HepG2 (cell line): ENCODE results near the gene SPACDR. TPM values are rescaled to one million over a fixed set of nuclear protein-coding genes. Genes with fewer than 3 reads are reported as not detected.

Experiments
- AKAP8 ChIP-seq: sonication (generic); formaldehyde crosslinking; IDR thresholded peaks from 2 replicates; pipeline ENCODE4 v1.5.1; 2020; ENCODE audit warnings: mild to moderate bottlenecking, missing genetic modification reagents
- BCL6 ChIP-seq: IDR thresholded peaks from 2 replicates; pipeline ENCODE4 v1.6.1; 2016; ENCODE audit warnings: missing genetic modification reagents, missing compliant biosample characterization
- FOSL1 ChIP-seq: sonication (generic); formaldehyde crosslinking; IDR thresholded peaks from 2 replicates; pipeline ENCODE4 v1.9.0; 2021; ENCODE audit warnings: missing genetic modification reagents, borderline replicate concordance
- IKZF4 ChIP-seq: sonication (generic); formaldehyde crosslinking; IDR thresholded peaks from 2 replicates; pipeline ENCODE4 v1.5.1; 2020; ENCODE audit warnings: borderline replicate concordance, mild to moderate bottlenecking, low read depth, missing genetic modification reagents; ENCODE audit errors: not compliant biosample characterization
- ISL2 ChIP-seq: sonication (generic); formaldehyde crosslinking; IDR thresholded peaks from 2 replicates; pipeline ENCODE4 v1.5.0; 2020; ENCODE audit warnings: missing genetic modification reagents
- NR2F1 ChIP-seq, 2 experiments: fragments of 450-650 bp in 1 of 2; formaldehyde crosslinking in 1 of 2; IDR thresholded peaks; 2 replicates each; pipeline versions ENCODE4 v1.5.0 to v1.6.1; 2016 to 2020; ENCODE audit warnings: mild to moderate bottlenecking in 1 of 2, missing compliant biosample characterization in 1 of 2, missing genetic modification reagents in 1 of 2, moderate library complexity in 1 of 2
- PBX3 ChIP-seq: sonication (generic); formaldehyde crosslinking; IDR thresholded peaks from 2 replicates; pipeline ENCODE4 v1.8.1; 2023; ENCODE audit warnings: missing genetic modification reagents, inconsistent platforms, borderline replicate concordance
- RAD51 ChIP-seq: fragments of 450-650 bp; IDR thresholded peaks from 2 replicates; pipeline ENCODE4 v1.6.1; 2016; ENCODE audit warnings: borderline replicate concordance
- SMARCC2 ChIP-seq: fragments of 450-650 bp; IDR thresholded peaks from 2 replicates; pipeline ENCODE4 v1.6.1; 2017; ENCODE audit warnings: antibody characterized with exemption, mild to moderate bottlenecking
- SOX6 ChIP-seq, 2 experiments: fragments of 450-650 bp in 1 of 2; sonication (generic) in 1 of 2; formaldehyde crosslinking in 1 of 2; IDR thresholded peaks; 2 replicates each; pipeline versions ENCODE4 v1.4.0 to v1.6.1; 2017 to 2020; ENCODE audit warnings: antibody characterized with exemption in 1 of 2, mild to moderate bottlenecking in 1 of 2, missing genetic modification reagents in 1 of 2
- STAT5B ChIP-seq: sonication (generic); formaldehyde crosslinking; IDR thresholded peaks from 2 replicates; pipeline ENCODE4 v1.4.0; 2020; ENCODE audit warnings: missing genetic modification reagents
- TERF1 ChIP-seq: sonication (generic); formaldehyde crosslinking; IDR thresholded peaks from 2 replicates; pipeline ENCODE4 v1.8.0; 2022; ENCODE audit warnings: mild to moderate bottlenecking, missing genetic modification reagents, moderate library complexity
- XRCC5 ChIP-seq: fragments of 200-400 bp; formaldehyde crosslinking; optimal IDR thresholded peaks from 2 replicates; pipeline ENCODE3; 2017; ENCODE audit warnings: mild to moderate bottlenecking, low read length
- ZMAT5 ChIP-seq: sonication (generic); formaldehyde crosslinking; IDR thresholded peaks from 2 replicates; pipeline ENCODE4 v1.5.0; 2020; ENCODE audit warnings: mild to moderate bottlenecking, low read depth, missing genetic modification reagents, borderline replicate concordance
- ZNF205 ChIP-seq: IDR thresholded peaks from 2 replicates; pipeline ENCODE4 v1.6.1; 2018; ENCODE audit warnings: missing biosample characterization, missing genetic modification reagents
- ZNF503 ChIP-seq: sonication (generic); formaldehyde crosslinking; IDR thresholded peaks from 2 replicates; pipeline ENCODE4 v1.4.0; 2020; ENCODE audit warnings: missing genetic modification reagents
- ZNF513 ChIP-seq: sonication (generic); formaldehyde crosslinking; conservative IDR thresholded peaks from 2 replicates; pipeline ENCODE4 v1.5.0; 2020; ENCODE audit warnings: missing genetic modification reagents
- ZNF709 ChIP-seq: sonication (generic); formaldehyde crosslinking; IDR thresholded peaks from 2 replicates; pipeline ENCODE4 v1.5.0; 2020; ENCODE audit warnings: mild to moderate bottlenecking, missing genetic modification reagents
- ZNF772 ChIP-seq: sonication (generic); formaldehyde crosslinking; IDR thresholded peaks from 2 replicates; pipeline ENCODE4 v1.5.0; 2020; ENCODE audit warnings: mild to moderate bottlenecking, missing genetic modification reagents
- ZSCAN25 ChIP-seq: sonication (generic); formaldehyde crosslinking; IDR thresholded peaks from 2 replicates; pipeline ENCODE4 v1.8.0; 2022; ENCODE audit warnings: mild to moderate bottlenecking, missing genetic modification reagents
- polyA plus RNA-seq, 8 experiments: library from polyadenylated mRNA; depleted of rRNA in 3 of 8; stranded (reverse) in 7 of 8; unstranded in 1 of 8; fragments of >200 nt; fragmentation: Illumina TruSeq in 4 of 8; extraction: Trizol in 4 of 8; gene quantifications; 2 replicates each; pipeline versions ENCODE4 v1.2.1 to v1.2.3, GENCODE V29; 2011 to 2016; ENCODE audit warnings: low read depth in 4 of 8, missing spikeins in 1 of 8, mixed read lengths in 1 of 8; ENCODE audit not compliant: insufficient read depth in 1 of 8
- total RNA-seq, 5 experiments: library from RNA; depleted of rRNA; stranded (reverse); fragments of >200 nt; fragmentation: Illumina TruSeq; extraction: Trizol; gene quantifications; 2 replicates each; pipeline ENCODE4 v1.2.3, GENCODE V29; 2016; ENCODE audit warnings: low read depth in 1 of 5

The SPACDR gene
- total and polyA plus RNA-seq, 2 of the 13 experiments (the other 11 are each of a cell fraction or from before 2014, with no cell fraction given), result 0.41 TPM; not detected in 1

GRCh38 chr7:100444311-100445278 lies 19.5 kb downstream of the SPACDR start (continued):
- TF ChIP-seq FOSL1 (peak; percentile 13; the same call in 1 of the 2 replicates), ZMAT5 (CRISPR knock-in tag) (no peak), ZNF205 (CRISPR knock-in tag) (0 out of 2 replicates have a peak, but pooled peaks have one; percentile 27), RAD51 (peak; percentile 48), STAT5B (CRISPR knock-in tag) (no peak), AKAP8 (CRISPR knock-in tag) (0 out of 2 replicates have a peak, but pooled peaks have one; percentile 79), IKZF4 (CRISPR knock-in tag) (peak; percentile 54), ZNF709 (CRISPR knock-in tag) (0 out of 2 replicates have a peak, but pooled peaks have one; percentile 44), SMARCC2 (no peak), ISL2 (peak; percentile 30; the same call in 1 of the 2 replicates), ZSCAN25 (CRISPR knock-in tag) (peak; percentile 97), ZNF772 (CRISPR knock-in tag) (peak; percentile 83), NR2F1 (CRISPR knock-in tag; IDR thresholded peaks at IDR 0.05) (peak; percentile 95 to 96), SOX6 (IDR thresholded peaks at IDR 0.05) (peak; percentile 96), SOX6 (CRISPR knock-in tag; IDR thresholded peaks at IDR 0.05) (peak; percentile 100), BCL6 (CRISPR knock-in tag) (peak; percentile 68; the same call in 1 of the 2 replicates), XRCC5 (no peak), TERF1 (no peak), PBX3 (CRISPR knock-in tag) (no peak), ZNF513 (no peak), ZNF503 (CRISPR knock-in tag) (no peak)
